GM13976 (cell line): ENCODE data around the gene CLPSL2.
A peak's percentile ranks its signal among the peaks of the same experiment; 100 is the strongest.
"Not testable (repeated sequence)": the region's sequence is repeated elsewhere in the genome, so short reads cannot be mapped to it uniquely, and the experiment has no call there.

Experiments used
- DNase-seq: peaks from one replicate; pipeline ENCODE4 v3.0.0; 2012; ENCODE audit warnings: low spot score
- in situ Hi-C: fragments of 300-500 bp; cut with MboI; formaldehyde crosslinking; loops from one replicate; pipeline ENCODE4 v1.12.0; 2022; ENCODE audit warnings: low sequenced_read_pairs, mixed read lengths, inconsistent platforms; ENCODE audit not compliant: unreplicated experiment
- TF ChIP-seq, protein P1 (sequence below): IDR thresholded peaks from 2 replicates; pipeline ENCODE4 v1.5.1; 2012; ENCODE audit warnings: borderline replicate concordance, mild to moderate bottlenecking; ENCODE audit not compliant: insufficient read depth; ENCODE audit errors: extremely low read depth, missing control alignments, control extremely low read depth

Gene CLPSL2

DNA sequence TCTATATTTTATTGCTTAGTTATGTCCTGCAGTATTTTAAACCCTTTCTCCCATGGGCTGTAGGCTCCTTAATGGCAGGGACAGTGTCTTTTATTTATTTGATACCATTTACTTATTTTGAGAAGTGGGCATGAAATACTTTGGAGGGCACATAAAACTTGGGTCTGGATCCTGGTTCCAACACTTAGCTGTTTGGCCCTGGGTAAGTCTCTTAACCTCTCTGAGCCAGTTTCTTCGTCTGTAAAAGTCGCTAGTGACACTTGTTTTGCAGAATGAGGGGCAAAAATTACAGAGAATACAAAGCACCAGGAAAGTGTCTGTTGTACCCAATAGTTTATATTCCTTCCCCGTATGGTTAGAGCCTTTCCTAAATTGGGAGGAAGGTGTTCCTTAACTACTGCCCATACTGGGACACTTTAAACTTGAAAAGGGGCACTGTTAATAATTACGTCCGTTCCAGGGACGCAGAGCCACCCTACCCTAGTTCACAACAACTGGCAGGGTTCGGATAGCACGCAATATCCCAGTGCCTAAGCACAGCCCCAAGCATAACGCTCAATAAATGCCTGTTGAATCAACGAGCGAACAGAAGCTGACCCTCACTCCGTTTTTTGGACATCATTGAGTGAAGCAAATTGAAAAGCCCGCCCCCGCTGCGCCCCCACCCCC, 45.5 kb upstream of the CLPSL2 start:
- in situ Hi-C loops = no loop called here
- DNase-seq = no peak
- TF ChIP-seq, protein P1, sequence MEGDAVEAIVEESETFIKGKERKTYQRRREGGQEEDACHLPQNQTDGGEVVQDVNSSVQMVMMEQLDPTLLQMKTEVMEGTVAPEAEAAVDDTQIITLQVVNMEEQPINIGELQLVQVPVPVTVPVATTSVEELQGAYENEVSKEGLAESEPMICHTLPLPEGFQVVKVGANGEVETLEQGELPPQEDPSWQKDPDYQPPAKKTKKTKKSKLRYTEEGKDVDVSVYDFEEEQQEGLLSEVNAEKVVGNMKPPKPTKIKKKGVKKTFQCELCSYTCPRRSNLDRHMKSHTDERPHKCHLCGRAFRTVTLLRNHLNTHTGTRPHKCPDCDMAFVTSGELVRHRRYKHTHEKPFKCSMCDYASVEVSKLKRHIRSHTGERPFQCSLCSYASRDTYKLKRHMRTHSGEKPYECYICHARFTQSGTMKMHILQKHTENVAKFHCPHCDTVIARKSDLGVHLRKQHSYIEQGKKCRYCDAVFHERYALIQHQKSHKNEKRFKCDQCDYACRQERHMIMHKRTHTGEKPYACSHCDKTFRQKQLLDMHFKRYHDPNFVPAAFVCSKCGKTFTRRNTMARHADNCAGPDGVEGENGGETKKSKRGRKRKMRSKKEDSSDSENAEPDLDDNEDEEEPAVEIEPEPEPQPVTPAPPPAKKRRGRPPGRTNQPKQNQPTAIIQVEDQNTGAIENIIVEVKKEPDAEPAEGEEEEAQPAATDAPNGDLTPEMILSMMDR = no peak

DNA sequence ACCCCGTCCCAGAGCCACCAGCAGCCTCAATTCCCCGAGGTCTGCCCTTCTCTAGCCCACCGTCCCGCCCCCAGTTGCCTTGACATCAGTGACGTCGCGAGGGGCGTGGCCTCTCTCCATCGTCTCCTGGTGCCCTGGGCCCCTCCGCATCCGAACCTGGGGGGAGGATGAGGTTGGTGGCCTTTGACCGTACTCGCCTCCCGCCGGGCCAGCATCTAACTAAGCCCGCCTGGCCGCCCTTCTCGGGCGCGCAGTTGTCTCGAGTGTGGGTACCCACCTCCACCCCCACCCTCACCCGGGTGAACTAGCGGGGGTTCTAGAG, 45.0 kb upstream of the CLPSL2 start:
- in situ Hi-C loops = no loop called here
- TF ChIP-seq, protein P1 = no peak
- DNase-seq = peak; percentile 92

DNA sequence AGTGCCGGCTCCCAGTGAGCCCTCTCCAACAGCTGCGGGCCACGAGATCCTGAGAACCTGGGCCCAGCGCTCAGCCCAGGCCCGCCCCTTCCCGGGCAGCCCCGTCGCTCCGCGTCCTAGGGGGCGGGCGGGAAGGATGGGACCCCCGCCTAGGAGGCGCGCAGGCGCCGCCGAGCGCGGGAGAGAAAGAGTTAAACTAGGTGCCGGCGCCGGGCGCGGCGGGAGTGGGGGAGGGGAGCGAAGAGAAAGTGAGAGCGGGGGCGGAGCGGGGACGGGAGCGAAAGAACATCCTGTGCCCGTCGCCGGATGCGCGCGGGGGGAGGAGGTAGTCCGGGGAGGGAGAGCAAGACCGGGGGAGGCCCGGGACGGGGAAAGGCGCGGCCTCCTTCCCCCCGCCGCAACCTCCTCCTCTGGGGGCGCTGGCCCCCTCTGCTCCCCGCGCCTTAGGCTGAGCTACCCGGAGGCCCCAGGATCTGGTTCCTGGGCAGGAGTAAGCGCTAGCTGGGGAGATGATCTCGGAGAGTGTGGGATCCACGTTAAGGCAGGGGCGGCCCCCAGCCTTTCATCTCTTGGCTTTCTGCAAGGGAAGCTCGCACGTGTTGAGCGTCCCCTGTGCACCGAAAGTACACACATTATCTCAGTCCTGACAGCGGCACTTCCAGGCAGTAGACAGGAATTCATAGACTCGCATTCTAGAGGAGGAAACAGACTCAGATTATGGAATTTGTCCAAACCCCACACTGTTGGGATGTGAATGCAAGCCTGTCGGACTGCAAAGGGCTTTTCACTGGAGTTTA, 44.5 kb upstream of the CLPSL2 start:
- TF ChIP-seq, protein P1 = no peak
- peak; percentile 93 for DNase-seq
- in situ Hi-C loops = no loop called here

DNA sequence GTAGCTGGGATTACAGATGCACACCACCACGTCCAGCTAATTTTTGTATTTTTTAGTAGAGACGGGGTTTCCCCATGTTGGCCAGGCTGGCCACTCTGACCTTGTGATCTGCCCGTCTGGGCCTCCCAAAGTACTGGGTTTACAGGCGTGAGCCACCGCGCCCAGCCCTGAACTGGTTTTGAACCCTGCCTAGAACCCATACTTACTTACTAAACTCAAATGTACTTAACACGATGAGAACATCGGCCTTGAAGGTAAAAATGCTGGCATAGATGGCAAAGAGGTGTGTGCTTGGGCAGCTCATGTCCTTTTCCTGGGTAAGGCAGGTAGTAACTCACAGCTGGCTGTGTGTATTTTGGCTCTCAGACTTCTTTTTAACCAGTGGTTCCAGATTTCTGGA, 42.8 kb upstream of the CLPSL2 start:
- in situ Hi-C loops = no loop called here
- TF ChIP-seq, protein P1 = no peak
- no peak for DNase-seq

DNA sequence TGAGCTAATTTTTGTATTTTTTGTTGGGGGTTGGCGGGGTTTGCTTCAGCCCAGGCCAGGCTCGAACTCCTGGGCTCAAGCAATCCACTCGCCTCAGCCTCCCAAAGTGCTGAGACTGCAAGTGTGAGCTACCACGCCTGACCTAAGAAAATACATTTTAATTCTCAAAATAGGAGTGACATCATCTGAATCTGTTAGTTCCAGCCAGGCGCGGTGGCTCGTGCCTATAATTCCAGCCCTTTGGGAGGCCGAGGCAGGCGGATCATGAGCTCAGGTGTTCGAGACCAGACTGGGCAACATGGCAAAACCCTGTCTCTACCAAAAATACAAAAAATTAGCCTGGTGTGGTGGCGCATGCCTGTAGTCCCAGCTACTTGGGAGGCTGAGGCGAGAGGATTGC, 42.1 kb upstream of the CLPSL2 start:
- in situ Hi-C loops = not testable (repeated sequence)

DNA sequence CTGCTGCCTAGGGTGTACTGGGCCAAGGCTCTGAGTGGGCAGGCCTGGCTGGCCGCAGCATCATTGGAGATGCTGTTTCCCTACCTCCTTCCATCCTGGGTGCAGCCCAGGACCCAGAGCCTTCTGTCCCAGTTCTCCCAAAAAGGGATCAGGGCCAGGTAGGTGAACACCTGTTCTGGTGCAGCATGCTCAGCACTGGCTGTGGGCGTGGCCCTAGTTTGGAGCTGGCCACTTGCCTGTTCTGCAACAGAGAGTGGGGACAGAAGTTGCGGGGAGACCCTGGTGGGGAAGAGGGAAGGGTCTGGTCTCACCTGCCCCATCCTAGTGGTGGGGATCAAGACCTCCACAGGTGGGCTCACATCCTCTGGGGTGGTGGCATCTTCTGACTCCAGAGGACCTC, 40.9 kb upstream of the CLPSL2 start:
- TF ChIP-seq, protein P1 = no peak
- in situ Hi-C loops = loop anchor here (5.0 kb wide), 1 partner anchor 153 kb away; no protein-coding TSS in a partner anchor
- DNase-seq = no peak

More for the DNA sequence above, 42.1 kb upstream of the CLPSL2 start:
- not testable (repeated sequence) for DNase-seq

DNA sequence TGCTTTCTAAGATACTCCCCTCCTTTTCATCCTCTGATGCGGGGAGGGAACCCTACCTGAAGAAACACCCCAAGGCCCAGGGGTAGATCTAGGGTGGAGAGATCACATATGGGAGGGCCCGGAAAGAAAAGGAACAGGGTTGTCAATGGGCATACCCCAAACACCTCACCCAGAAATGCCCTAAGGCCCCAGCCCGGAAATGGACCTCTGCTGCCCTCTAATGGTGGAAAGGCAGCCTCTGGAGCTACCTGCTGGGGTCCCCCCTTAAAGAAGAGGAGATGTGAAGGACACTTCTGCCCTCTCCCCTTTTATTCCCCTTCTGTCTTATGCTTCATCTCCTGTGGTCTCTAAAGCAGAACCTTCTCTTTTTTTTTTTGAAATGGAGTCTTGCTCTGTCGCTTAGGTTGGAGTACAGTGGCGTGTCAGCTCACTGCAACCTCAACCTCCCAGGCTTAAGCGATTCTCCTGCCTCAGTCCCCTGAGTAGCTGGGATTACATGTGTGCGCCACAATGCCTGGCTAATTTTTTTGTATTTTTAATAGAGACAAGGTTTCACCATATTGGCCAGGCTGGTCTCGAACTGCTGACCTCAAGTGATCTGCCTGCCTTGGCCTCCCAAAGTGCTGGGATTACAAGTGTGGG, 40.0 kb upstream of the CLPSL2 start:
- in situ Hi-C loops = loop anchor here (5.0 kb wide), 1 partner anchor 154 kb away; no protein-coding TSS in a partner anchor
- TF ChIP-seq, protein P1 = peak; percentile 82
- DNase-seq = peak; percentile 83
